NCI-H526 treated with DMSO at 0.1 percent for 48 hours (cell line): ENCODE results near the gene KLF17.

Source experiments
- DNase-seq: peaks from one replicate; lab custom pipeline; 2025; lab: John Stamatoyannopoulos, UW

KLF17 gene

GRCh38 chr1:44154049-44154448 is 35.4 kb downstream of the KLF17 start:
- no peak for DNase-seq

DNA sequence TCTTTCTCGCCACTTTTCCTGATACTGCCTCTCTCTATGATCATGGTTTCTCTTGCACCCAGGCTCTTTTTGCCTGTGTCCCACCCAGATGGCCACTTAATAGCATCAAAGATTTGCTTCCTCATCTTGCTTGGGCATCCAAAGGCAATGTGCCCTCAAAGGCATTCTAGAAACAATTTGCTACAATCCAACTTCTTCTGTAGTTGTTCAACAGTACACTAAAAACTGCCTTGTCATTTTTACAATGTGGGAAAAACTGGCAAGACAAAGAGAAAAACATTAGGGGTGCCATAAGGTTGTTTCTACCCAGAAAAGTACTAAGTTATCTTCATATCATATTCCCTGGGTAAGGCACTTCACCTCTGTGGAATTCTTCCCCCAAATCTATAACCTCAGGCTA is 39.3 kb downstream of the KLF17 start:
- DNase-seq = no peak

DNA sequence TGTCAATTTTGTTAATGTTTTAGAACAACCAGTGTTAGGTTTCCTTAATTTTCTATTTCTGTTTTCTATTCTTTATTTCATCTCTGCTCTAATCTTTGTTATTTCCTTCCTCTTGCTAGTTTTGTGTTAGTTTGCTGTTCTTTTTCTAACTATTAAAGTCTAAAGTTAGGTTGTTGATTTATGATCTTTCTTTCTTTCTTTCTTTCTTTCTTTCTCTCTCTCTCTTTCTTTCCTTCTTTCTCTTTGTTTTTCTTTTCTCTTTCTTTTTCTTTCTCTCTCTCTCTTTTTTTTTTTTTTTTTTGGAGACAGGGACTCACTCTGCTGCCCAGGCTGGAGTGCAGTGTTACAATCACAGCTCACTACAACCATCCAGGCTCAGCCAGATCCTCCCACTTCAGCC is 40.2 kb downstream of the KLF17 start:
- no peak for DNase-seq

GRCh38 chr1:44161546-44161945 is 42.9 kb downstream of the KLF17 start:
- no peak for DNase-seq

DNA sequence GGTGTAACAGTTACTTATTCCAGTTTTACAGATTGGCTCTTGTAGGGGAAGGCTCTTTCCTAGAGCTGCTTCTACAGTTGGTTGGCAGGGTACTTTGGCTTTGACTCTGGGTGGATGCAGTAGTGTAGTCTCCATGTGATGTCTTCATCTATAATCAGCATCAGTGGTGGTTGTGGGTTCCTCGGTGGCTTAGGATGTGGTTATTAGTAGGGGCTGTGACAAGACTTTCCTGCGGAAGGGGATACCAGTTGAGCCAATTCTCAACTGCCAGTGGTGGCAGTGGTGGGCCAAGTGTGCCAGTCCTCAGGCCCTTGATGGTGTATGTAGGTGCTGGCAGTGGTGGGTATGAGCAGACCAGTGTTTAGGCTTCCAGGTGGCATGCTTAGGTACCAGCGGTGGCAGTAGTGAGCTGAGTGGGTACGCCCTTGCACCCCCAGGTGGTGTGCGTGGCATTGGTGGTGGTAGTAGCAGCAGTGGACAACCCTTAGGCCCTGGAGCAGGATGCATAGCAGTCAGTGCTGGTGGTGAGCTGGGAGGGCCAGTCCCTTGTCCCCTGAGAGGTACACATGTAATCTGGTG is 50.0 kb downstream of the KLF17 start:
- DNase-seq = no peak

DNA sequence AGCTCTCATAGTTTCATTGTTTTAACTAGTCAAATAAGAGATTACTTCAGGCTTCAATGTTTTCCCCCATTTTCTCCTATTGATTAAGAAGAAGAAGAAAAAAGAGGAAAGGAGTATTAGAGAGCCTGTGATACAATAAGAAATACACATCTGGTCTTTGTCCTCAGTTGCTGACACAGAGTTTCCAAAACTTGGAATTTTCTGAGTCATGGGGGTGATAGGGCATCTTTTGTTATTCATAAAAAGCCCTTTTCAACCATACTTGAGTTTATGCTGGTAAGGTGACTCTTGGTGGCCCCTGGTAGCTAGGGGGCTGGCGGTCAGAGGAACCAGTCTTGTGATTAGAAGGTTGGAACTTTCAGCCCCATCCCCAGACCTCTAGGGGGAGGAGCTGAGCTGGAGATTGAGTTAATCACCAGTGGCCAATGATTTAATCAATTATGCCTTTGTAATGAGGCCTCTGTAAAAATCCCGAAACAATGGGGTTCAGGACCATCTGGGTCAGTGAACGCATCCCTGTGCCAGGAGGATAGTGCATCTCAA is 51.7 kb downstream of the KLF17 start:
- no peak for DNase-seq

- no peak for DNase-seq
Observed at GRCh38 chr1:44174630-44175029, 56.0 kb downstream of the KLF17 start.
